Lower lobe of right lung (tissue), 2 donors: ENCODE data around the gene ISG20L2. TPM values are rescaled to one million over a fixed set of nuclear protein-coding genes. Genes with fewer than 3 reads are reported as not detected.

Experiments used
- ATAC-seq, 2 donors: fragments of 200-7000 bp; cut with Tn5 transposase; one replicate each; pipeline ENCODE4 v1.9.1; 2020 to 2022; ENCODE audit warnings: mild to moderate bottlenecking in 2 of 2, moderate library complexity in 2 of 2
- DNase-seq: peaks from one replicate; pipeline ENCODE4 v3.0.0-alpha.2; 2020
- H3K27ac ChIP-seq: fragments of 200-600 bp; one replicate; pipeline ENCODE4 v1.8.0; 2022
- H3K27me3 ChIP-seq: fragments of 200-600 bp; one replicate; pipeline ENCODE4 v1.8.0; 2022; ENCODE audit warnings: low read depth
- H3K36me3 ChIP-seq: fragments of 200-600 bp; one replicate; pipeline ENCODE4 v1.8.0; 2022; ENCODE audit warnings: mild to moderate bottlenecking
- H3K4me1 ChIP-seq: fragments of 200-600 bp; one replicate; pipeline ENCODE4 v1.8.0; 2022
- H3K4me3 ChIP-seq: fragments of 200-600 bp; one replicate; pipeline ENCODE4 v1.8.0; 2022; ENCODE audit warnings: mild to moderate bottlenecking
- H3K9me3 ChIP-seq: fragments of 200-600 bp; one replicate; pipeline ENCODE4 v1.8.0; 2022
- CTCF ChIP-seq: fragments of 200-600 bp; IDR thresholded peaks from one replicate; pipeline ENCODE4 v1.8.0; 2022; ENCODE audit warnings: antibody characterized with exemption, mild to moderate bottlenecking
- intact Hi-C: fragments of 100-400 bp; cut with DNase I; formaldehyde crosslinking; loops from one replicate; pipeline ENCODE4 v1.11.0; 2022
- total RNA-seq: library from RNA; stranded (reverse); fragmentation: NEBNext Ultra II Directional; extraction: Animal tissue kit (Norgen Biotek cat#: 25700); gene quantifications from one replicate; pipeline ENCODE4 v1.2.1, GENCODE V29; 2021
- donor health status: DM: no; HTN: yes; CAD: no; lungs with severe emphysema.

The ISG20L2 gene
- total RNA-seq, 1 donor from 2014 or later: 22.6 TPM

GRCh38 chr1:156676820-156677615, 51.5 kb downstream of the ISG20L2 start, which contains the start of gene NES:
TSS of gene NES (minus strand) at chr1:156677407. CDS start at chr1:156677264, 143 bp downstream.
- Histone ChIP-seq H3K27me3 (peaks cover 55% of the 10 kb centered on the region), H3K27ac (peak within 1 kb of the TSS; percentile 82), H3K36me3 (peaks cover 2% of the 10 kb centered on the region), H3K4me1 (peaks cover 32% of the 10 kb centered on the region), H3K4me3 (peak within 1 kb of the TSS; percentile 64), H3K9me3 (no peaks in the 10 kb centered on the region)
- TF ChIP-seq CTCF: no peak
- no peak for DNase-seq
- intact Hi-C loops: no loop called here
- peak; percentile 72 to 74 for ATAC-seq

- no peak for TF ChIP-seq CTCF
- intact Hi-C loops: no loop called here
- peak overlapping the region; percentile 64 for H3K4me3 ChIP-seq
- no peak for DNase-seq
- H3K4me1 ChIP-seq: peaks cover 32% of the 10 kb centered on the region
- peak; percentile 4 to 7 for ATAC-seq
- H3K27ac ChIP-seq: peak overlapping the region; percentile 82
- peaks cover 50% of the 10 kb centered on the region for H3K27me3 ChIP-seq
- no peaks in the 10 kb centered on the region for H3K9me3 ChIP-seq
- H3K36me3 ChIP-seq: peaks cover 4% of the 10 kb centered on the region
These were observed 52.3 kb downstream of the ISG20L2 start for GRCh38 chr1:156676114-156676819.

GRCh38 chr1:156675210-156676113, 53.1 kb downstream of the ISG20L2 start:
- ATAC-seq (no peak), DNase-seq (no peak)
- intact Hi-C loops: no loop called here
- peaks cover 32% of the 10 kb centered on the region for H3K4me1 ChIP-seq
- peak overlapping the region; percentile 82 for H3K27ac ChIP-seq
- H3K4me3 ChIP-seq: peak overlapping the region; percentile 64
- H3K9me3 ChIP-seq: no peaks in the 10 kb centered on the region
- peaks cover 4% of the 10 kb centered on the region for H3K36me3 ChIP-seq
- no peak for TF ChIP-seq CTCF
- peaks cover 41% of the 10 kb centered on the region for H3K27me3 ChIP-seq

GRCh38 chr1:156673387-156674121, 55.0 kb downstream of the ISG20L2 start:
- intact Hi-C loops: no loop called here
- Histone ChIP-seq H3K27me3 (peaks cover 30% of the 10 kb centered on the region), H3K4me3 (no peak overlapping the region), H3K36me3 (peaks cover 4% of the 10 kb centered on the region), H3K27ac (peak overlapping the region; percentile 41), H3K4me1 (peaks cover 39% of the 10 kb centered on the region), H3K9me3 (no peaks in the 10 kb centered on the region)
- DNase-seq (no peak), ATAC-seq (no peak)
- TF ChIP-seq CTCF: no peak

Other genes starting within 250 kb of the ISG20L2 start
- gene MEF2D, start 228.0 kb downstream of the ISG20L2 start, total RNA-seq: 51.0 TPM
- 1.7 TPM for gene IQGAP3, start 156.2 kb downstream of the ISG20L2 start, total RNA-seq
- gene TTC24, start 149.0 kb downstream of the ISG20L2 start, total RNA-seq: not detected
- 62.2 TPM for gene NAXE, start 137.0 kb downstream of the ISG20L2 start, total RNA-seq
- 17.9 TPM for gene GPATCH4, start 127.3 kb downstream of the ISG20L2 start, total RNA-seq
- 0.21 TPM for gene HAPLN2, start 109.4 kb downstream of the ISG20L2 start, total RNA-seq
- not detected for gene BCAN, start 86.6 kb downstream of the ISG20L2 start, total RNA-seq
- 39.8 TPM for gene NES, start 51.4 kb downstream of the ISG20L2 start, total RNA-seq
- 2.1 TPM for gene CRABP2, start 23.2 kb downstream of the ISG20L2 start, total RNA-seq
- 41.0 TPM for gene METTL25B, start 297 bp downstream of the ISG20L2 start, total RNA-seq
- gene MRPL24, start 12.3 kb upstream of the ISG20L2 start, total RNA-seq: 43.7 TPM
- 146 TPM for gene HDGF, start 22.9 kb upstream of the ISG20L2 start, total RNA-seq
- gene PRCC, start 38.8 kb upstream of the ISG20L2 start, total RNA-seq: 51.9 TPM
- 3.5 TPM for gene SH2D2A, start 88.1 kb upstream of the ISG20L2 start, total RNA-seq
- not detected for gene INSRR, start 130.4 kb upstream of the ISG20L2 start, total RNA-seq
- 1.9 TPM for gene NTRK1, start 132.1 kb upstream of the ISG20L2 start, total RNA-seq
- gene PEAR1, start 165.0 kb upstream of the ISG20L2 start, total RNA-seq: 14.8 TPM
- 5.3 TPM for gene LRRC71, start 191.9 kb upstream of the ISG20L2 start, total RNA-seq